Common myeloid progenitor, CD34-positive (primary cell): ENCODE data around the gene PAXIP1.

Experiments used
- CTCF ChIA-PET: fragments of 350-600 bp; sonication (Branson Sonifier 250); formaldehyde crosslinking; loops from one replicate; lab custom pipeline; 2021; ENCODE audit warnings: antibody characterized with exemption; lab: Charles Lee
- POLR2A ChIA-PET: fragments of 350-600 bp; sonication (Branson Sonifier 250); formaldehyde crosslinking; loops from one replicate; lab custom pipeline; 2021; ENCODE audit warnings: antibody characterized with exemption; lab: Charles Lee
- DNase-seq, 3 donors: peaks; one replicate each; pipeline versions ENCODE4 v3.0.0 to v3.0.0-alpha.2; 2013
- H3K27ac ChIP-seq, 2 experiments: 1 replicate in 1 of 2; 2 replicates in 1 of 2; pipeline ENCODE4 v1.7.0; 2013; ENCODE audit warnings: inconsistent platforms in 2 of 2, low read length in 2 of 2, mild to moderate bottlenecking in 2 of 2, low read depth in 1 of 2, moderate library complexity in 1 of 2; ENCODE audit not compliant: severe bottlenecking in 2 of 2, insufficient read depth in 1 of 2, poor library complexity in 1 of 2
- H3K27me3 ChIP-seq, 5 experiments: replicated peaks in 2 of 5; 1 replicate in 3 of 5; 2 replicates in 2 of 5; pipeline versions ENCODE4 v1.6.1 to v1.7.0; 2013; ENCODE audit warnings: low read length in 4 of 5, mild to moderate bottlenecking in 2 of 5, moderate library complexity in 2 of 5, inconsistent platforms in 1 of 5; ENCODE audit not compliant: insufficient read depth in 5 of 5, control insufficient read depth in 4 of 5
- H3K36me3 ChIP-seq, 4 experiments: 1 replicate in 2 of 4; 2 replicates in 2 of 4; pipeline versions ENCODE4 v1.6.1 to v1.7.0; 2013; ENCODE audit warnings: low read length in 3 of 4, control low read depth in 1 of 4, mild to moderate bottlenecking in 1 of 4; ENCODE audit not compliant: control insufficient read depth in 4 of 4, insufficient read depth in 4 of 4
- H3K4me1 ChIP-seq, 4 experiments: 1 replicate in 3 of 4; 2 replicates in 1 of 4; pipeline versions ENCODE4 v1.6.1 to v1.7.1; 2013; ENCODE audit warnings: low read length in 3 of 4, mild to moderate bottlenecking in 3 of 4, control low read depth in 1 of 4, inconsistent platforms in 1 of 4, moderate library complexity in 1 of 4; ENCODE audit not compliant: control insufficient read depth in 4 of 4, insufficient read depth in 4 of 4; ENCODE audit errors: control extremely low read depth in 1 of 4
- H3K4me3 ChIP-seq, 7 experiments: 1 replicate in 4 of 7; 2 replicates in 3 of 7; pipeline versions ENCODE4 v1.5.1 to v1.7.0; 2013; ENCODE audit warnings: mild to moderate bottlenecking in 7 of 7, low read length in 6 of 7, moderate library complexity in 6 of 7, inconsistent platforms in 2 of 7, low read depth in 2 of 7, control low read depth in 1 of 7; ENCODE audit not compliant: insufficient read depth in 4 of 7, control insufficient read depth in 1 of 7; ENCODE audit errors: extremely low read depth in 1 of 7
- H3K9me3 ChIP-seq, 5 experiments: 1 replicate in 4 of 5; 2 replicates in 1 of 5; pipeline versions ENCODE4 v1.6.1 to v1.7.1; 2013; ENCODE audit warnings: low read length in 4 of 5, mild to moderate bottlenecking in 2 of 5, inconsistent platforms in 1 of 5, low read depth in 1 of 5, moderate library complexity in 1 of 5; ENCODE audit not compliant: control insufficient read depth in 4 of 5, insufficient read depth in 2 of 5; ENCODE audit errors: control extremely low read depth in 1 of 5
- WGBS: methylation state at CpG from one replicate; pipeline ENCODE4 v1.1.5; 2013; ENCODE audit not compliant: insufficient coverage; 5-methylcytosine and 5-hydroxymethylcytosine counted together

Gene PAXIP1

DNA sequence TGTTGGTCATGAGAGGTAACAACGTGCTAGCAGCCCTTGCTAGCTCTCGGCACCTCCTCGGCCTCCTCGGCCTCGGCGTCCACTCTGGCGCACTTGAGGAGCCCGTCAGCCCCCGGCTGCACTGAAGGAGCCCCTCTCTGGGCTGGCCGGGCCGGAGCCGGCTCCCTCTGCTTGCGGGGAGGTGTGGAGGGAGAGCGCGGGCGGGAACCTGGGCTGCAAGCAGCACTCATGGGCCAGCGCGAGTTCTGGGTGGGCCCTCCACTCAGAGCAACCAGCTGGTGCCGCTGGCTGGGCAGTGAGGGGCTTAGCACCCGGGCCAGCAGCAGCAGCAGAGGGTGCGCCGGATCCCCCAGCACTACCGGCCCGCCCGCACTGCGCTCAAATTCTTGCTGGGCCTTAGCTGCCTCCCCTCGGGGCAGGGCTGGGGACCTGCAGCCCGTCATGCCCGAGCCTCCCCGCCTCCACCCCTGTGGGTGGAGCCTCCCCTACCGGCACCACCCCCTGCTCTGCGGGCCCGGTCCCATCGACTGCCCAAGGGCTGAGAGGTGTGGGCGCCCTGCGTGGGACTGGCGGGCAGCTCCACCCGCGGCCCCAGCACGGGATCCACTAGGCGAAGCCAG lies 96.1 kb downstream of the PAXIP1 start:
- no peak overlapping the region for H3K27ac ChIP-seq
- H3K27me3 ChIP-seq: peaks cover 0 to 19% (median 2%) of the 10 kb centered on the region in 5 experiments
- peaks cover 0 to 7% (median 4%) of the 10 kb centered on the region in 5 experiments for H3K9me3 ChIP-seq
- no peaks in the 10 kb centered on the region for H3K4me1 ChIP-seq
- no peak for DNase-seq
- CTCF ChIA-PET: interaction anchor here (0.5 to 1.7 kb wide), 2 partner anchors 38 to 391 kb away, joined by 3 read pairs; no protein-coding TSS in a partner anchor
- POLR2A ChIA-PET: no interaction called here
- H3K36me3 ChIP-seq: no peaks in the 10 kb centered on the region
- 94% methylated on average over 37 of the region's 41 CpGs for WGBS
- no peak overlapping the region for H3K4me3 ChIP-seq

DNA sequence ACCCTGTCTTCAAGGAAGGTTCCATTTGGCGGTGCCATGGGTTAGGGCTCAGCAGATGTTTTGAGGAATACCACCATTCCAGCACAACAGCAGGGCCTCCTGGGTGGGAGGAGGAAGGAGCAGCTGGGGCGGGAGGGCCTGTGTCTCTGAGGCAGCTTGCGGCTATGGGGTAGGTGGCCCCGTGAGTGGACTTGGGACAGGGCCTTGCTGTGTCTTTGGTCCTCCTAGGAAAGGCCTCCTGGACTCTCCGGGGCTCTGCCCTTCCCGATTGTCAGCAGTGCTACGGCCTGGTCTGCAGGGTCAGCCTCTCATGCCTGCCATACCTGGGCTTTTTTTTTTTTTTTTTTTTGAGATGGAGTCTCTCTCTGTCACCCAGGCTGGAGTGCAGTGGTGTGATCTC lies 96.7 kb downstream of the PAXIP1 start:
- Histone ChIP-seq H3K4me1 (no peaks in the 10 kb centered on the region), H3K27me3 (peaks cover 0 to 19% (median 2%) of the 10 kb centered on the region in 5 experiments), H3K9me3 (peaks cover 0 to 5% (median 4%) of the 10 kb centered on the region in 5 experiments), H3K36me3 (no peaks in the 10 kb centered on the region), H3K27ac (no peak overlapping the region), H3K4me3 (no peak overlapping the region)
- DNase-seq: no peak
- ChIA-PET POLR2A (no interaction called here), CTCF (no interaction called here)
- 95% methylated on average over 3 of the region's 7 CpGs for WGBS

- Histone ChIP-seq H3K27me3 (peaks cover 0 to 19% (median 2%) of the 10 kb centered on the region in 5 experiments), H3K9me3 (peaks cover 0 to under 1% (median 0%) of the 10 kb centered on the region in 5 experiments), H3K4me3 (no peak overlapping the region), H3K36me3 (no peaks in the 10 kb centered on the region), H3K27ac (no peak overlapping the region), H3K4me1 (no peaks in the 10 kb centered on the region)
- CTCF ChIA-PET: no interaction called here
- DNase-seq: no peak
- 95% methylated on average over 6 of the region's 8 CpGs for WGBS
- POLR2A ChIA-PET: no interaction called here
These were observed 97.3 kb downstream of the PAXIP1 start for GRCh38 chr7:154905615-154906014.

GRCh38 chr7:154905146-154905545 lies 97.8 kb downstream of the PAXIP1 start:
- Histone ChIP-seq H3K4me1 (no peaks in the 10 kb centered on the region), H3K27me3 (peaks cover 0 to 18% (median 2%) of the 10 kb centered on the region in 5 experiments), H3K9me3 (no peaks in the 10 kb centered on the region), H3K36me3 (no peaks in the 10 kb centered on the region), H3K27ac (no peak overlapping the region), H3K4me3 (no peak overlapping the region)
- WGBS: 95% methylated on average over 8 of the region's 8 CpGs
- POLR2A ChIA-PET: no interaction called here
- no peak for DNase-seq
- CTCF ChIA-PET: interaction anchor here (2.1 kb wide), 1 partner anchor 8 kb away, joined by 5 read pairs; no protein-coding TSS in a partner anchor

DNA sequence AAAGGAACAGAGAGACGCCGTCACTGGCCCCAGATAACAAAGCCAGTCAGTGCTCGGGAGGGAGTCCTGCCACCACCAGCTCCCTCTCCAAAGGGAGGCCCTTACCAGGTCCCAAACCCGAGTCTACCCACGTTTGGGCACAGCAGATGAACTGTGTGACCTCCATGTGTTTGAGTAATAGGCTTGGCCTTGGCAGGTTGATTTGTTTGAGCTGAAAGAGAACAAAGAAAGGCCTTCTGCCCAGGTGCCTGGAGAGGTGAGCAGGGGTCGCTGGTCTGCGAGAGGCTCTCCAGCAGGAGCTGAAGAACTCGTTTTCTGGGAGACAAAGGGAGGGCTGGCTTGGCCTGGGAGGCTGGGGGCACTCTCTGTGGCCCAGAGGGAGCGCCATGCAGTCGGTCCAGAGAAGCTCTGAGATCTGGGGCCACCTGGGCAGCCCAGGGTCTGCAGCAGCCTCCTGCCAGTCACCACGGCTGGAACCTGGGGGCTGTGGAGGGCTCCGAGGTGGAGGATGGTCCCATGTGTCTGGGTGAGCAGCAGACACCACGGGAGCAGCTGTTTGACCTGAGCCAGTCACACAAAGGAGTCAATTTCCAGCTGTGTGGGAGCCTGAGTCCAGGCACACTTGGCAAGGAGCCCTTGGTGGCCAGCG lies 99.7 kb downstream of the PAXIP1 start:
- no peaks in the 10 kb centered on the region for H3K36me3 ChIP-seq
- no peak for DNase-seq
- CTCF ChIA-PET: interaction anchor here (0.7 to 2.1 kb wide), 2 partner anchors 10 to 25 kb away, joined by 3 to 5 read pairs; no protein-coding TSS in a partner anchor
- H3K27me3 ChIP-seq: peaks cover 0 to 16% (median 2%) of the 10 kb centered on the region in 5 experiments
- POLR2A ChIA-PET: interaction anchor here (0.5 kb wide), 1 partner anchor 11 kb away, joined by 3 read pairs; no protein-coding TSS in a partner anchor
- WGBS: 80% methylated on average over 10 of the region's 14 CpGs
- H3K27ac ChIP-seq: no peak overlapping the region
- H3K4me1 ChIP-seq: no peaks in the 10 kb centered on the region
- H3K4me3 ChIP-seq: no peak overlapping the region
- H3K9me3 ChIP-seq: no peaks in the 10 kb centered on the region

DNA sequence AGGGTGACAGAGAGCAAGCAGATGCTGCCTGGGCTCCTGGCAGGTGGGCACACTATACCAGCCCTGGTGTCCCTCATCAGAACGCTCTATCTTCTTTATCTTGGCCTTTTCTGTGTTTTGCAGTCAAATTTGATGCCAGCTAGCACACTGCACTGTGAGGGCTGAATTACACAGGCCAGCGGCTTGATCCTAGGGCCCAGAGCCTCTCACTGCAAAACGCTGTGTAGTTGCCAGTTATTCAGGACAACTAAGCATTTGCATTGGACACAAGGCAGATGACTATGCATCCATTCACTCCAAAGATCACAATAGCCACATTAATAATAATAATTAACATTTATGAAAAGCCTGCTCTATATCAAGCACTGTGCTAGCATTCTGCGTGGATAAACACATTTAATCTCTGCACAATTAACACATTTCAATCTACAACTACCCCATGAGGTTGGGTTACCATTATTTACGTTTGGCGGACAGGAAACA lies 100.3 kb downstream of the PAXIP1 start:
- Histone ChIP-seq H3K36me3 (no peaks in the 10 kb centered on the region), H3K4me1 (no peaks in the 10 kb centered on the region), H3K27ac (no peak overlapping the region), H3K9me3 (no peaks in the 10 kb centered on the region), H3K27me3 (peaks cover 0 to 16% (median 4%) of the 10 kb centered on the region in 5 experiments), H3K4me3 (no peak overlapping the region)
- ChIA-PET POLR2A (interaction anchor here (0.5 kb wide), 1 partner anchor 12 kb away, joined by 3 read pairs; no protein-coding TSS in a partner anchor), CTCF (no interaction called here)
- DNase-seq: no peak
- 84% methylated on average over 5 of the region's 6 CpGs for WGBS

GRCh38 chr7:154899862-154900261 lies 103.1 kb downstream of the PAXIP1 start:
- no peaks in the 10 kb centered on the region for H3K4me1 ChIP-seq
- DNase-seq: no peak
- H3K27me3 ChIP-seq: peaks cover 0 to 17% (median 6%) of the 10 kb centered on the region in 5 experiments
- H3K27ac ChIP-seq: no peak overlapping the region
- H3K4me3 ChIP-seq: no peak overlapping the region
- ChIA-PET CTCF (no interaction called here), POLR2A (no interaction called here)
- H3K36me3 ChIP-seq: no peaks in the 10 kb centered on the region
- no peaks in the 10 kb centered on the region for H3K9me3 ChIP-seq
- WGBS: 76% methylated on average over 3 of the region's 5 CpGs
